H9 (cell line): ENCODE data around the gene PSMD1. TPM values are rescaled to one million over a fixed set of nuclear protein-coding genes. Genes with fewer than 3 reads are reported as not detected.

ENCODE experiments used
- DNase-seq: peaks from one replicate; pipeline ENCODE4 v3.0.0-alpha.2; 2017
- H2AFZ ChIP-seq: one replicate; pipeline ENCODE4 v1.6.1; 2013; ENCODE audit warnings: mild to moderate bottlenecking, low read length, control low read depth, moderate library complexity
- H2AK5ac ChIP-seq: 2 replicates; pipeline ENCODE4 v1.6.1; 2013; ENCODE audit warnings: low read length, control low read depth, mixed read lengths; ENCODE audit not compliant: insufficient read length
- H2BK120ac ChIP-seq: one replicate; pipeline ENCODE4 v1.6.1; 2013; ENCODE audit warnings: low read depth, mild to moderate bottlenecking, low read length, control low read depth, inconsistent platforms; ENCODE audit not compliant: poor library complexity, severe bottlenecking
- H2BK12ac ChIP-seq: 2 replicates; pipeline ENCODE4 v1.6.1; 2013; ENCODE audit warnings: low read length, control low read depth, mixed read lengths, low read depth; ENCODE audit not compliant: insufficient read length
- H2BK15ac ChIP-seq: 2 replicates; pipeline ENCODE4 v1.6.1; 2013; ENCODE audit warnings: low read depth, low read length, control low read depth
- H2BK20ac ChIP-seq: one replicate; pipeline ENCODE4 v1.6.1; 2013; ENCODE audit warnings: low read depth, mild to moderate bottlenecking, low read length, control low read depth, inconsistent platforms; ENCODE audit not compliant: poor library complexity, severe bottlenecking
- H2BK5ac ChIP-seq: 2 replicates; pipeline ENCODE4 v1.6.1; 2013; ENCODE audit warnings: low read length, control low read depth, mixed read lengths; ENCODE audit not compliant: insufficient read length
- H3K14ac ChIP-seq: 2 replicates; pipeline ENCODE4 v1.6.1; 2013; ENCODE audit warnings: low read length, control low read depth; ENCODE audit not compliant: insufficient read depth
- H3K18ac ChIP-seq: 2 replicates; pipeline ENCODE4 v1.6.1; 2013; ENCODE audit warnings: low read depth, mild to moderate bottlenecking, mixed read lengths, low read length, control low read depth; ENCODE audit not compliant: insufficient read length
- H3K23ac ChIP-seq: 2 replicates; pipeline ENCODE4 v1.6.1; 2013; ENCODE audit warnings: low read length, control low read depth, mixed read lengths, low read depth; ENCODE audit not compliant: insufficient read length
- H3K23me2 ChIP-seq: 2 replicates; pipeline ENCODE4 v1.6.1; 2013; ENCODE audit warnings: low read depth, mild to moderate bottlenecking, mixed read lengths, low read length, control low read depth; ENCODE audit not compliant: insufficient read length, poor library complexity, severe bottlenecking
- H3K27ac ChIP-seq: 2 replicates; pipeline ENCODE4 v1.5.1; 2013; ENCODE audit warnings: low read length, control low read depth, mixed read lengths, low read depth; ENCODE audit not compliant: insufficient read length
- H3K27me3 ChIP-seq: 2 replicates; pipeline ENCODE4 v1.6.1; 2013; ENCODE audit warnings: low read length, control low read depth, inconsistent platforms; ENCODE audit not compliant: insufficient read depth
- H3K4ac ChIP-seq: 2 replicates; pipeline ENCODE4 v1.6.1; 2013; ENCODE audit warnings: low read depth, mild to moderate bottlenecking, control low read depth, inconsistent platforms, low read length, moderate library complexity
- H3K4me1 ChIP-seq: 2 replicates; pipeline ENCODE4 v1.6.1; 2013; ENCODE audit warnings: low read length, control low read depth, inconsistent platforms; ENCODE audit not compliant: insufficient read depth
- H3K4me2 ChIP-seq: 2 replicates; pipeline ENCODE4 v1.6.1; 2013; ENCODE audit warnings: low read length, control low read depth, mixed read lengths; ENCODE audit not compliant: insufficient read length, insufficient read depth
- H3K56ac ChIP-seq: 2 replicates; pipeline ENCODE4 v1.6.1; 2013; ENCODE audit warnings: low read depth, mild to moderate bottlenecking, mixed read lengths, low read length, control low read depth; ENCODE audit not compliant: insufficient read length
- H3K79me1 ChIP-seq: 2 replicates; pipeline ENCODE4 v1.6.1; 2013; ENCODE audit warnings: low read depth, mild to moderate bottlenecking, moderate library complexity, low read length, control low read depth, inconsistent platforms; ENCODE audit not compliant: insufficient read depth, poor library complexity, severe bottlenecking
- H3K79me2 ChIP-seq: 2 replicates; pipeline ENCODE4 v1.6.1; 2013; ENCODE audit warnings: low read length, control low read depth, inconsistent platforms; ENCODE audit not compliant: insufficient read depth
- H3K9ac ChIP-seq: 2 replicates; pipeline ENCODE4 v1.6.1; 2013; ENCODE audit warnings: low read length, control low read depth, mixed read lengths; ENCODE audit not compliant: insufficient read length; ENCODE audit errors: extremely low read depth
- H3K9me3 ChIP-seq: one replicate; pipeline ENCODE4 v1.6.1; 2013; ENCODE audit warnings: low read depth, low read length, inconsistent platforms; ENCODE audit not compliant: control insufficient read depth
- H3T11ph ChIP-seq: one replicate; pipeline ENCODE4 v1.6.1; 2013; ENCODE audit warnings: mild to moderate bottlenecking, low read length, control low read depth, inconsistent platforms
- H4K20me1 ChIP-seq: one replicate; pipeline ENCODE4 v1.6.1; 2013; ENCODE audit not compliant: control insufficient read depth, insufficient read length, insufficient read depth
- H4K5ac ChIP-seq: 2 replicates; pipeline ENCODE4 v1.6.1; 2013; ENCODE audit warnings: low read depth, mild to moderate bottlenecking, mixed read lengths, low read length, control low read depth; ENCODE audit not compliant: insufficient read length
- H4K8ac ChIP-seq: replicated peaks from 2 replicates; pipeline ENCODE4 v1.6.1; 2013; ENCODE audit warnings: low read length, control low read depth, mixed read lengths, low read depth; ENCODE audit not compliant: insufficient read length
- H4K91ac ChIP-seq: 2 replicates; pipeline ENCODE4 v1.6.1; 2013; ENCODE audit warnings: low read depth, mild to moderate bottlenecking, moderate library complexity, mixed read lengths, low read length, control low read depth; ENCODE audit not compliant: insufficient read length
- H3K27ac Mint-ChIP-seq, 3 experiments: 2 replicates in 2 of 3; 3 replicates in 1 of 3; pipeline ENCODE4 v1.8.0; 2020 to 2021; ENCODE audit warnings: mixed read lengths in 3 of 3, mild to moderate bottlenecking in 1 of 3, moderate library complexity in 1 of 3
- H3K27me3 Mint-ChIP-seq: 2 replicates; pipeline ENCODE4 v1.8.0; 2021; ENCODE audit warnings: low read depth, mild to moderate bottlenecking, moderate library complexity, mixed read lengths
- H3K36me3 Mint-ChIP-seq, 3 experiments: 2 replicates in 2 of 3; 3 replicates in 1 of 3; pipeline ENCODE4 v1.8.0; 2020 to 2021; ENCODE audit warnings: low read depth in 3 of 3, mixed read lengths in 3 of 3; ENCODE audit not compliant: insufficient read depth in 1 of 3
- H3K4me1 Mint-ChIP-seq, 2 experiments: 2 replicates each; pipeline ENCODE4 v1.8.0; 2020; ENCODE audit warnings: mixed read lengths in 2 of 2
- H3K4me3 Mint-ChIP-seq, 2 experiments: 2 replicates in 1 of 2; 3 replicates in 1 of 2; pipeline ENCODE4 v1.8.0; 2020 to 2021; ENCODE audit warnings: mild to moderate bottlenecking in 2 of 2, mixed read lengths in 2 of 2, moderate library complexity in 1 of 2
- H3K9me3 Mint-ChIP-seq, 2 experiments: 2 replicates in 1 of 2; 3 replicates in 1 of 2; pipeline ENCODE4 v1.8.0; 2020; ENCODE audit warnings: mild to moderate bottlenecking in 2 of 2, mixed read lengths in 2 of 2, moderate library complexity in 1 of 2
- WGBS: extraction: QIAGEN DNeasy Blood & Tissue Kit; methylation state at CpG from one replicate; pipeline ENCODE4 v1.1.7; 2013; ENCODE audit warnings: missing lambda C conversion rate, low lambda C conversion rate, mixed read lengths; ENCODE audit not compliant: insufficient read length; ENCODE audit errors: extremely low coverage; 5-methylcytosine and 5-hydroxymethylcytosine counted together
- total RNA-seq: library from RNA; stranded (reverse); gene quantifications from 2 replicates; pipeline ENCODE4 v1.2.1, GENCODE V29; 2021
- TF ChIP-seq, protein P1 (sequence below): fragments of 200-600 bp; sonication (generic); conservative IDR thresholded peaks from 3 replicates; pipeline ENCODE4 v1.8.0; 2021; ENCODE audit warnings: antibody characterized with exemption, mild to moderate bottlenecking

PSMD1 gene
- total RNA-seq, 1 experiment from 2014 or later: 166 TPM

GRCh38 chr2:231094736-231095346 is 38.2 kb downstream of the PSMD1 start:
- H3K9me3 ChIP-seq: peaks cover 12% of the 10 kb centered on the region
- H3K27me3 ChIP-seq: no peaks in the 10 kb centered on the region
- no peak overlapping the region for H3K4me2 ChIP-seq
- no peak overlapping the region for H3K9ac ChIP-seq
- H2BK120ac ChIP-seq: no peak overlapping the region
- H3T11ph ChIP-seq: no peak overlapping the region
- no peak overlapping the region for H4K5ac ChIP-seq
- no peak overlapping the region for H4K8ac ChIP-seq
- no peak overlapping the region for H4K91ac ChIP-seq
- no peak overlapping the region for H2AK5ac ChIP-seq
- Mint-ChIP-seq H3K36me3 (peaks cover 71 to 87% (median 74%) of the 10 kb centered on the region in 3 experiments), H3K27me3 (no peaks in the 10 kb centered on the region), H3K4me3 (no peak overlapping the region), H3K4me1 (peaks cover 5 to 16% of the 10 kb centered on the region in 2 experiments), H3K27ac (no peak overlapping the region), H3K9me3 (peaks cover 9 to 10% of the 10 kb centered on the region in 2 experiments)
- H3K27ac ChIP-seq: no peak overlapping the region
- H2BK20ac ChIP-seq: no peak overlapping the region
- no peaks in the 10 kb centered on the region for H3K4me1 ChIP-seq
- no peak overlapping the region for H3K14ac ChIP-seq
- H3K56ac ChIP-seq: no peak overlapping the region
- no peaks in the 10 kb centered on the region for H3K23me2 ChIP-seq
- H3K79me2 ChIP-seq: no peaks in the 10 kb centered on the region
- H2BK12ac ChIP-seq: no peak overlapping the region
- no peak overlapping the region for H2BK5ac ChIP-seq
- no peak overlapping the region for H3K18ac ChIP-seq
- no peak overlapping the region for H2AFZ ChIP-seq
- no CpG with 5 or more reads among the region's 4 CpGs for WGBS
- TF ChIP-seq, protein P1, sequence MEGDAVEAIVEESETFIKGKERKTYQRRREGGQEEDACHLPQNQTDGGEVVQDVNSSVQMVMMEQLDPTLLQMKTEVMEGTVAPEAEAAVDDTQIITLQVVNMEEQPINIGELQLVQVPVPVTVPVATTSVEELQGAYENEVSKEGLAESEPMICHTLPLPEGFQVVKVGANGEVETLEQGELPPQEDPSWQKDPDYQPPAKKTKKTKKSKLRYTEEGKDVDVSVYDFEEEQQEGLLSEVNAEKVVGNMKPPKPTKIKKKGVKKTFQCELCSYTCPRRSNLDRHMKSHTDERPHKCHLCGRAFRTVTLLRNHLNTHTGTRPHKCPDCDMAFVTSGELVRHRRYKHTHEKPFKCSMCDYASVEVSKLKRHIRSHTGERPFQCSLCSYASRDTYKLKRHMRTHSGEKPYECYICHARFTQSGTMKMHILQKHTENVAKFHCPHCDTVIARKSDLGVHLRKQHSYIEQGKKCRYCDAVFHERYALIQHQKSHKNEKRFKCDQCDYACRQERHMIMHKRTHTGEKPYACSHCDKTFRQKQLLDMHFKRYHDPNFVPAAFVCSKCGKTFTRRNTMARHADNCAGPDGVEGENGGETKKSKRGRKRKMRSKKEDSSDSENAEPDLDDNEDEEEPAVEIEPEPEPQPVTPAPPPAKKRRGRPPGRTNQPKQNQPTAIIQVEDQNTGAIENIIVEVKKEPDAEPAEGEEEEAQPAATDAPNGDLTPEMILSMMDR: no peak
- no peak overlapping the region for H3K4ac ChIP-seq
- DNase-seq: no peak
- H3K79me1 ChIP-seq: peaks cover 5% of the 10 kb centered on the region
- no peak overlapping the region for H2BK15ac ChIP-seq
- H4K20me1 ChIP-seq: no peaks in the 10 kb centered on the region
- no peak overlapping the region for H3K23ac ChIP-seq
